ENCODE measurements around the gene NREP. TPM values are rescaled to one million over a fixed set of nuclear protein-coding genes. Genes with fewer than 3 reads are reported as not detected.

The NREP gene, protein sequence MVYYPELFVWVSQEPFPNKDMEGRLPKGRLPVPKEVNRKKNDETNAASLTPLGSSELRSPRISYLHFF
- total RNA-seq = 302 and 306 TPM in 2 replicates

DNA sequence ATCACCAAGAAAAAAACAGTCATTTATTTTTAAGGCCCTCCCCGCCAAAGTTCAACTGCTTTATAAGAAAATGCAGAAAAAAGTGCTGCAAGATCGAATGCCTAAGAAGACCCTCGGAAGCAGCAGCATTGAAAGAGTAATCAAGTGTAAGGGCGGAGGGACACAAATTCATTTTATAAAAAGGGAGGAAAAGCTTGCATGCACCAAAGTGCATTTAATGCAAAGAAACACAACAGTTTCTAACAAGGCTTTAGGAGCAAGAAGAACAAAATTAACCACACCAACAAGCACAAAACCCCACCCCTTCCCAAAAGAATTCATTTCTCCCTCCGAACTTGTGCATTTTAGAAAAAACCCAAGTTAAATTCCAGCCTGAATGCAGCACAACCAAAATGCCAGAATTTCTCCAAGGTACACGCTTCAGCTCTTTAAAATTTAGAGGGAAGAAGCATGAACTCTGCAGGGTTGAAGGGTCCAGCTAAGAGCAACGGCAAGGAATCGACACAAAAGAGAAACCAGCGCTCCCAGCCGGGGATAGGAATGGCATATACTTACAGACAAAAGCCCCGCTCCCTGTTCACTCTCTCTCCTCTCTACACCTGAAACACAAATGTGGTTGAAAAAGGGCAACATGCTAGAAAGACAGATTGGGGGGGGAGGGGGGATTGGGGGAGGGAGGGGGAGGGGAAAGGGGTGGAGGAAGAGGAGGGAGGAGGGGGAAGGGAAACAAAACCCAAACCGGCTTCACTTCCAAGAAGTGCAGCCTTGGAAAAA, at the start of gene NREP:
NREP (minus strand) TSS at position 614 of the 774 bp plus-strand sequence. CDS start 1,422 bp downstream, outside the sequence.

Small RNAs within 50 kb of the gene (small RNA-seq; reads per million reads assigned to genes)
- gene RN7SKP57 = not detected

Other genes starting within 250 kb of the NREP start
- 48.3 and 56.3 TPM in 2 replicates for gene STARD4, start 244.7 kb downstream of the NREP start, total RNA-seq